GM21529 (cell line): ENCODE data around the gene CHCHD2.
"Not testable (repeated sequence)": the region's sequence is repeated elsewhere in the genome, so short reads cannot be mapped to it uniquely, and the experiment has no call there.

Source experiments
- ATAC-seq: cut with Tn5 transposase; IDR thresholded peaks from one replicate; pipeline ENCODE4 v1.9.1; 2021; ENCODE audit not compliant: unreplicated experiment

Gene CHCHD2

GRCh38 chr7:56106108-56107073 lies at the start of gene CHCHD2:
CHCHD2 (minus strand) TSS chr7:56106476; CDS start chr7:56106413, 63 bp downstream.
- ATAC-seq = peak; percentile 99

GRCh38 chr7:56131062-56131461 lies 24.8 kb upstream of the CHCHD2 start:
- ATAC-seq = not testable (repeated sequence)

- ATAC-seq = no peak
Measured at GRCh38 chr7:56127241-56127975, 21.1 kb upstream of the CHCHD2 start.

GRCh38 chr7:56125831-56126230 lies 19.6 kb upstream of the CHCHD2 start:
- ATAC-seq = no peak

GRCh38 chr7:56124981-56125380 lies 18.7 kb upstream of the CHCHD2 start:
- ATAC-seq = no peak

- no peak for ATAC-seq
Measured at GRCh38 chr7:56121440-56121839, 15.2 kb upstream of the CHCHD2 start.

- no peak for ATAC-seq
Measured at GRCh38 chr7:56115852-56116538, 9.7 kb upstream of the CHCHD2 start, which contains the start of gene NUPR2. NUPR2 (minus strand) TSS chr7:56116417; CDS start chr7:56116314, 103 bp downstream.

GRCh38 chr7:56112244-56112643 lies 6.0 kb upstream of the CHCHD2 start:
- not testable (repeated sequence) for ATAC-seq

GRCh38 chr7:56110611-56111010 lies 4.3 kb upstream of the CHCHD2 start:
- no peak for ATAC-seq

GRCh38 chr7:56107954-56108258 lies 1.6 kb upstream of the CHCHD2 start:
- ATAC-seq = no peak

- no peak for ATAC-seq
Measured at GRCh38 chr7:56105508-56105907, 768 bp downstream of the CHCHD2 start.

- ATAC-seq = not testable (repeated sequence)
Measured at GRCh38 chr7:56104138-56104537, 2.1 kb downstream of the CHCHD2 start.

- no peak for ATAC-seq
Measured at GRCh38 chr7:56099653-56100052, 6.6 kb downstream of the CHCHD2 start.

- ATAC-seq = not testable (repeated sequence)
Measured at GRCh38 chr7:56098187-56099008, 7.9 kb downstream of the CHCHD2 start.

GRCh38 chr7:56097700-56098099 lies 8.6 kb downstream of the CHCHD2 start:
- ATAC-seq = no peak

GRCh38 chr7:56092789-56093531 lies 13.3 kb downstream of the CHCHD2 start, which contains the start of gene PHKG1:
PHKG1 (minus strand) TSS chr7:56092952; CDS start chr7:56088941, 4,011 bp downstream.
- ATAC-seq = no peak

GRCh38 chr7:56092388-56092787 lies 13.9 kb downstream of the CHCHD2 start:
- ATAC-seq = not testable (repeated sequence)

GRCh38 chr7:56091591-56091990 lies 14.7 kb downstream of the CHCHD2 start:
- ATAC-seq = no peak

GRCh38 chr7:56087445-56087844 lies 18.8 kb downstream of the CHCHD2 start:
- ATAC-seq = no peak

- no peak for ATAC-seq
Measured at GRCh38 chr7:56086761-56087160, 19.5 kb downstream of the CHCHD2 start.
